ENCODE data around the gene HSD11B2.

HSD11B2 gene

DNA sequence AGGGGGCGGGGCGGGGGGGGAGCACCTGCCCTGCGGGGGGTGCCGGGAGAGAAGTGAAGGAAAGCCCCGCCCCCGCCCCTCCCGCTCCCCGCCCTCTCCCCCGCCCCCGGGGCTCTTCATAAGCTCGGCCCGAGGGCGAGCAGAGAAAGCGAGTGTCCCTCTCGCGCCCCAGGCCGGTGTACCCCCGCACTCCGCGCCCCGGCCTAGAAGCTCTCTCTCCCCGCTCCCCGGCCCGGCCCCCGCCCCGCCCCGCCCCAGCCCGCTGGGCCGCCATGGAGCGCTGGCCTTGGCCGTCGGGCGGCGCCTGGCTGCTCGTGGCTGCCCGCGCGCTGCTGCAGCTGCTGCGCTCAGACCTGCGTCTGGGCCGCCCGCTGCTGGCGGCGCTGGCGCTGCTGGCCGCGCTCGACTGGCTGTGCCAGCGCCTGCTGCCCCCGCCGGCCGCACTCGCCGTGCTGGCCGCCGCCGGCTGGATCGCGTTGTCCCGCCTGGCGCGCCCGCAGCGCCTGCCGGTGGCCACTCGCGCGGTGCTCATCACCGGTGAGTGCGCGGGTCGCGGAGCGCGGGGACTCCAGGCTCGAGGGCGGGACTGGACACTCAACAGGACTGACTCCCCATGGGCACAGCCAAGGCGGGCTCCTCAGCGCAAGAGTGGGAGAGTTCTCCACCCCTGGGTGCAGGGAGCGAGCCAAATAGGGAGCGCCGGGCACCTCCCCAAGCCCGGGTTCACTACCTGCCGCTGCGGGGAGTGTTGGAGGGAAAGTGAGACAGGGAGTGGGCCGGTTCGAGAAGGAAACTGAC is at the start of gene HSD11B2:
Gene HSD11B2 (plus strand): TSS at position 145 of the 798 bp plus-strand sequence. CDS start 128 bp downstream, at position 273.
- peak; percentile 52 for DNase-seq

DNA sequence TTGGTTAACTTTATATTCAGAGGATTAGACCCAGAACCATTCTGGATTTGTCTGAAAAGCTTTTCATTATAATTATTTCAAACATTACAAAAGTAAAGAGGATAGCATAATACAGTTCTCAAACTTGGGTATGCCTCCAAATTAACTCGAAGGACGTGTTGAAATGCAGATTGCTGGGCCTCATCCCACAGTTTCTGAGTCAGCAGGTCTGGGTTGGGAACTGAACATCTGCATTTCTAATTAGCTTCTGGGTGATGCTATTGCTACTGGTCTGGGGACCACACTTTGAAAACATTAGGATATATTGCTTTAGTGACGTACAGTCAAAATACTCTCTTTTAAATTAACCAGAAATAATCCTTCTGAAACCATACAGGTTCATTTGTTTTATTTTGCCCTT is 47.6 kb upstream of the HSD11B2 start:
- no peak for DNase-seq

DNA sequence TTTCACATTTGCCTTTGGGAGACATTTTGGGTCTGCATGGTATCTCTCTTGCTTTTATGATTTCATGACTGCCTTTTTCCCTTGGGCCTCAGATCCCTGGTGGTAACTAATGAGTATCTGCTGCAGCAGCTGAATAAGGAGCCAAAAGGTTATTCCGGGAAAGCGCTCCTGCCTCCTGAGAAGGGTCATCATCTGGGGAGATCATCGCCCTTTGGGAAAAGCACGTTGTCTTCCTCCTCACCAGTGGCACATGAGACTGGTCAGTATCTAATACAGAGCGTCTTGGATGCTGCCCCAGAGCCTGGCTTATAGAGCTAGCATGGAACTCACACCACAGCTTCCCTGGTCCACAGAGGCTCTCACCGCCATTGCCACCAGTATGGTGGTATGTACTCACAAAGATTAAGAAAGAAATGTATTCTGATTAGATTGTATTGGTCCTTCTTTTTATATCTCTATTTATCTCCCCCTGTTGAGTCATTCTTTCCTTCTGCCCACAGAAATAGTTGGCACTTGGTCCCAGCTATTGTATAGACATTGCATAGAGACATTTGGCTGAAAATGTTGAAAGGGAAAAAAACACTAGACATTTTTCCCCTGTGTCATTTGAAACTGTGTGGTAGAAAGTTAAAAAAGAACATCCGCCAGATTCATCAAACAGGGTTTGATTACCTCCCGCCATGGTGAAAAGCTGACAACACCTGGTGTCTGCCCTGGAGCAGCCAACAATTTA is 46.0 kb upstream of the HSD11B2 start:
- no peak for DNase-seq

DNA sequence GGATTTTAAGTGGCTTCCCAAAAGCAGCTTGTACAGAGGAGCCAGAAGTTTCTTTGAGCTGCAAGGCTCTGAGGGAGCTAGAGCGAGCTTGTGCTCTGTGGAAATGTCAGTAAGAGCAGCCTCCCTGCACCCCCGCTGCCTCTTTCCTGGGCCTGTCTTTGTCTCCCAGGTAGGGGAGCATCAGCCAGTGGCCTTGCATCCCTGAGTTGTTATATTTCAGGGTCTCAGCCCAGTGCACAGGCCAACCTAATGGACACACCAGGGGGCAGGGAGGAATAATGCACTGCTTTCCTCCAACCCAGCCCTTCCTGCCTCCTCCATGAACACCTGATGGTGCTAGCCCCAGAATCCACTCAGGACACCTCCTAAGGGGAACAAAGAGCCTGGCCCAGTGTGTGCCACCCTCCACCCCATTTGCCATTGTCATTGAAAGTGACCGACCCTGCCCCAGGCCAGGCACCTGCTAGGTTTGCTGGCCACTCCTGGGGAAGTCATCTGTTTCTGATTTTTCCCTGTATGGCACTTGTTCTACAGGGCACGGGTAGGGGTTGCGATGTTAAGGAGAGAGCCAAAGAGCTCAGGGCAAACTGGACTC is 44.0 kb upstream of the HSD11B2 start:
- DNase-seq, result no peak

DNA sequence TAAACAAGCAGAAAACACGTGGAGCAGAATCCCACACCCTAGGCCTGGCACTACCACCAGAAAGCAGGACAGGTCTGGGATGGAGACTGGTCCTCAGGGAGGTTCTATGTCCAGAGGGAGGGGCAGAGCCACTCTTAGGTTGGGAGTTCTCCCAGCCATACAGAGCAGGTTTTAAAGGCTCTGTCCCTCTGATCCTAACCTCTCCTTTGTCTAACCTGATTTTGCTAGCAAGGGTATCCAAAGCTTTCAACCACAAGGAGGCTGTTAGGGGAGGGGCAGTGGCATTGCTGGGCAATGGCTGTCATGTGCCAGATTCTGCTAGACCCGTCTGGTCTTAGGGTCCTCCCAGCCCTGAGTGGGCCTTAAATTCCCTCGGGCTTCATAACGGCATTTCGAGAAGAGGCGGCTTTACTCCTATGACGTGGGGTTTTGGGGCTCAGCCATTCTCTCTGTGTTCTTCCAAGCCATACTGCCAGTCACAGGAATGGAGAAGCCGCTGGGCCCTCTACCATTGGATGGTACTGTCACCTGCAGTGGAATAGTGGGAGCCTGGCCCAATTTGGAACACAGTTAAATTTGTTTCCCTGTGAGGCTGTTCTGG is 43.3 kb upstream of the HSD11B2 start:
- no peak for DNase-seq

DNA sequence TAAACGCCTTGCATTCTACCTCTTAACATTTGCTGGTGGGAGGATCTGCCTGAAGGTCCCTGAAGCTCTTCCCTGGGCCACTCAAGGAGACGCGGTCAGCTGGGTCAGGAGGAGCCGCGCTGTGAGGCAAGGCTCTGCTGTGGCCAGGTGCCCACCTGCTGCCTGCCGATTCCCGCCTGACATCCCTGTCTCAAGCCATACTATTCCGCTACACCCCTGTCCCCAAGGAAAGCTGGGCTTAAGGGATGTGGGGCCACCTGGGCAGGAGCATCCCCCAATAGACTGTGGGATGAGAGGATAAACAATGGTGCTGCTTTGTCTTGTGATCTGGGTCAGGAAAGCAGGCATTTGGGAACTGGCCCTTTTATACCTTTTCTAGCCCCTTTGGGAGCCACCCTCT is 42.7 kb upstream of the HSD11B2 start:
- DNase-seq, result no peak

DNA sequence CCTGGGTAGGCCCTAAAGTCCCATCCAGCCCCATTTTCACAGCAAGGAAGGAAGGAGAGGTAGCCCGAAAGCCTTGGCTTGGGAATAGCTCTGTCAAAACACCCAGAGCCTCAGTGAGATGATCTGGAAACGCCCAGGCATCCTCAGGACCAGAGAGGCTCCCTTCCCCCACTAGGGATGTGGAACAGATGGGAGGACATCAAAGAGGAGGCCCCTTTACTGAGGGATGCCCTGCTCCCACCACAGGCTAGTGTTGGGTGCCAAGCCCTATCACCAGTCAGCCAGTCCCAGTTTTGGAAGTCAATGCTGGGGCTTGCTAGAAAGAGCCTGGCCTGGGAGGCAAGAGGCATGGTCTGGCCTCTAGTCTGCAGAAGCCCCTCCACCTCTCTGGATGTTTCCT is 42.3 kb upstream of the HSD11B2 start:
- no peak for DNase-seq

DNA sequence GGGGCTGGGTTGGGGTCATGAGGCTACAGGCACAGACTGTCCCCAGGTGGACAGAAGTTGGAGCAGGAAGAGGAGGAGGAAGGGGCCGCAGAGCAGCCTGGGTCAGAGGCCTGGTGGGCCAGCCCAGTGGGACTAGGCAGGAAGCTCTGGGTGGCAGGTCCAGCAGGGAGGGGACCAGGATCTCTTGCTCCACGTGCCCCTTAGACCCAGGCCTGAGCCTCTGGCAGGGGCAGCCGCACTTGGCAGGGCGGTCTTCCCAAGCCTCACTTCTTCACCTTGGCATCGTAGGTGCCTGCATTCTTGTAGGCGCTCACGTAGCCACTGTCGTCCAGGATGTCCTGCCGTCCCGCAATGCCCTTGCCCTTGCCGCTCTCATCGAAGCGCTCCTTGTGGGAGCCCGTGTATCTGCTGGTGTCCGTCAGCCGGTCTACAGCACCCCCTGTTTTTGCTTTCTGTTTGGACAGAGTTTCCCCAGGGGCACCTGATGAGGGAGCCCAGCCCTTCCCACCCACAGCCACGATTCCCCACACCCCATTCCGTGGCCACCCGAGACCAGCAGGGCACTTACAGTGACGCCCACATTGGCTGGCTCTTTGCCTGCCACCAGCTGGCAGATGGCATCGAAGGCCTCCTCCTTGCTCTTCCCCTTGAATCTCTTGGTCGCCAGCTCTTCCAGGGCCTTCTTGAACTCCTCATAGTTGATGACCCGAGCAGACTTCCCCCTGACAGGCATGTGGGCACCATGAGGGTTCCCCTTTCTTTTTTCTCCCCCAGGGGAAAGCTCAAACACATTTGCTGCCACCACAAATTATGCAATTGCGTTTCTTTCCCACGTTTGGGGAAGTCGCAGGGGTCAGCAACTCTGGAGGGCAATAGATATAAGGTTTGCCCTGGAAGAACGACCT is 40.8 kb upstream of the HSD11B2 start:
- no peak for DNase-seq

DNA sequence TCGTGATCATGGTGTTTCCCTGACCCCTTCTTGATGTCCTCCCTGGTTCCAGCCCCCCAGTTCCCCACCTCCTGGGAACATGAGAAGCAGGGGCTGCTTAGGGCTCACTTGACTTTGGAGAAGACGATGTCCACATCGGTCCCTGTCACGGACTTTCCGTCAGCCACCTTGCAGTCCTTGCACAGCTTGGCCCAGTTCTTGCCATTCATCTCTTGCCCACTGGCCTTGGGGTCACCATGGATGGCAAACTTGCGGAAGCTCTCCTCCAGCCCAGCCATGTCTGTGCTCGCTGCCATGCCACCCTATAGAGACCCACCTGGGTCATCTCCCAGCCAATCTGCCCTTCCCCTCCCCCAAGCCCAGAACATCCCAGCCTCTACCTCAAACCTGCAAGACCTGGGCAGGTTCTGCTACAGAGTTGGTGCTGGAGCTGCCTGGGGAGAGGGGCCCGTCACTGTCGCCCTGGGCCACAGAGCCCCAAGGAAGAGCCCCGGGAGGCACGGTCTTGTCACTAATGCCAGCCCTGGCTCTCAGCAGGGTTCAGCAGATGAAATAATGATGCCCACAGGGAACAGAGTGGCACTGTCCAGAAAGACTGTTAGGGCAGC is 40.0 kb upstream of the HSD11B2 start:
- DNase-seq, result no peak

DNA sequence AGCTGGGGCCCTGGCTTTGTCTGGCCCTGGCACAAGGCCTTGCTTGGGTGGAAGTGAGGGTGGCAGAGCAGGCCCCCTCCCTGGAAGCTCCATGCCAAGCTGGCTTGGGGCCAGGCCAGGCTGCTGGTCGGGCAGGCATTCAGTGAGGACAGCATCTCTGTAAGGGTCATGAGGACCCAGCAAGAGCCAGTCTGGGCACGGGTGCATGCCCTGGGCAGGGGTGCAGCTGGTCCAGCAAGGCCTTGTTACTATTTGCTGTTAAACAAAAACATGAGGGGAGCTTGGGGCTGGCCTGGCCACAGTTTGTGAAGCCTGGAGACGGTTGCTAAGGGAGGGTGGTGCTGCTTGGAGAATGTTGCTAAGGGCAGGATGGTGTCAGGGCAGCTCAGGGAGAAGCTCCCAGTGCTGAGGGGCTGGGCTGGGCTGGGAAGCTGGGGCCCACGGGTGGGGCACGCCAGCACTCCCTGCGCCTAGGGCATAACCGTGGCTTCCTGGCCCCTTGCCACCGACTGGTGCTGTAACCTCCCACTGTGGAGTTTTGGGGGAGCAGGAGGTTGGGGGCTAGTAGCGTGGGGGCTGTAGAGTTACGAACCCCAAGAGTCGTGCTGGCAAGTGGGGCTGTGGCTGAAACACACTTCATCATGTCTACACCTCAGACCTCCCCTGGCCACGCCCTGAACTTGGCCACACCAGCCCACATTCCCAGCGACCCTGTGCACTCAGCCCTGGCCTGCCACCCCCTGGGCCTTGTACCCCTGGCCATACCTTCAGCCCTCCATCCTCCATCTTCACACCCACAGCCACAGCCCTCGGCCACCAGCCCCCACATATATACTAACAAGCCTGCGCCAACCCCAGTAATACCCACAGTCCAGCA is 39.3 kb upstream of the HSD11B2 start:
- no peak for DNase-seq

DNA sequence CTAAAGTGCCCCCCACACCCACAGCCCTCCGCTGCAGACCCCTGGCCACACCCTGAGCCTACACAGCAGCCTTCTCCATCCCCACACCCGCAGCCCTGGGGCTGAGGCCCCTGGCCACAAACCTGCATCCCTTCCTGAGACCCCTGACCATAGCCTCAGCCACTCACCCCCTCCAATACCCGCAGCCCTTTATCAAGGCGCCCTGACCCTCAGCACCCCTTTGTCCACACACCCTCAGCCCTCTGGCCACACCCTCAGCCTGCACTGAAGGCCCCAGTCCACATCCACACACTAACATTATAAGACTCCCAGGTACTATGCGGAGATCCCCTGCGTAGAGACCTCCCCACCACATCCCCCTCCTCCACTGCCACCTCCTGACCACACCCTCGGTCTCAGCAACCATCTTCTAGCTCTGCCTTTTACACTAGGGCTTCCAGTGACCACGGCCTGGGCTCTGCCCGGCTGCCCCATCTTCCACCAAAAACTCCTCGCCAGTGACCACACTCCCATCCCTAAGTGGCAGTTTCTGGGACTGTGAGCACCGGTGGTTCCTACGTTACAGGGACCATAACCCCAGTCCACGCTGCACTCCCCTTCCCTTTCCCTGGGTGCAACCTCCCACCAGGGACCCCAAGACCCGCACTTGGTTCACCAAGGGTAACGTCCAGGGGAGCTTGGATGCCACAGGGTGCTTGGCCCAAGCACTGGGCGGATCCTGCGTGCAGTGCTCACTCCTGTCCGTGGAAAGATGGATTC is 38.4 kb upstream of the HSD11B2 start:
- DNase-seq, result no peak

DNA sequence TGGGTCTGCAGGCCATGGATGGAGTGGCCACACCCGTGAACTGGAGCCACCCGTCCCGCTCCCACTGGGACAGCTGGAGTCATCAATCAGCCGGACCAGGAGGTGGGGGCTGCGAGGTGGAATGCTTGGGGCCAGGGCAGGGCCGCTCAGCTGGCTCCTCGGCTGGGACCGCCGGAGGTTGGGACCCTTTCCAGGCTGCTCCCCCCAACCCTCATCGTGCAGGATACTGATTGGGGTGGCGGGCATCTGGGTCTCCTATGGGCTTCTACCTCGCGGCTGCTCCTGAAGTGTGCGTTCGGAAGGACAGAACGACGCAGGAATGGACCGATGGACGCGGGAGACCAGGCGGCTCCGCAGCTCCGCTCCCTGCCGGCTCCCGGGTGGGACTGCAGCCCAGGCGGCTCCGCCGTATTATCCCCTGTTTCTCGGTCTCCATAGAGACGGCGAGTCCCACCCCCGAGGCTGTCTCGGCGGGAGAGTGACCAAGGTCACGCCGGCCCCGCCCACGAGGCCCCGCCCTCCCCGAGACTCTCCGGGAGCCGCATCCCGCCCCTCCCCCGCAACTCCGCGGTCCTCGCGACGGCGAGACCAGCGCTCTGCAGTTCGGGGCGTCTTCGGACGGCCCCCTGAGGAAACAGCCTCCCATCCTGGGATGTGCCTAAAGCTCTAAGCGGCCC is 37.7 kb upstream of the HSD11B2 start, which contains the start of gene TPPP3:
Gene TPPP3 (minus strand): TSS at position 388 of the 677 bp plus-strand sequence. CDS start 2,387 bp downstream, outside the sequence.
- DNase-seq, result peak; percentile 43

DNA sequence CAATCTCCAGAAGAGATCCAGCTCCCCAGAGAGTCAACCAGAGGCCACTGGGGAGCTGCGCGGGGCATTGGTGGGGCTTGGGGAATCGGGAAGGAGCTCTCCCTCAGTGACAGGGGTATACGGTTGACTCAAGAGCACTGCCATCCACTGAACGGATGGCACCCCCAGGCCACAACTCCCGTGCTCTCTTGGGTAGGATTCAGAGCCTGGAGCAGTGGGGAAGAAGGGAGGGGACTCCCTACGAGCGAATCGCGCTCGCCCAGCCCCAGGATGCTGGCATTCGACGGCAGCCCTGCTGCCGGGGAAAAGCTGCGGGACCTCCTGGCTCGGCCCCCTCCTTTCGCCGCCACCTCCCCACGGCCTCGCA is 37.1 kb upstream of the HSD11B2 start:
- DNase-seq, result no peak

DNA sequence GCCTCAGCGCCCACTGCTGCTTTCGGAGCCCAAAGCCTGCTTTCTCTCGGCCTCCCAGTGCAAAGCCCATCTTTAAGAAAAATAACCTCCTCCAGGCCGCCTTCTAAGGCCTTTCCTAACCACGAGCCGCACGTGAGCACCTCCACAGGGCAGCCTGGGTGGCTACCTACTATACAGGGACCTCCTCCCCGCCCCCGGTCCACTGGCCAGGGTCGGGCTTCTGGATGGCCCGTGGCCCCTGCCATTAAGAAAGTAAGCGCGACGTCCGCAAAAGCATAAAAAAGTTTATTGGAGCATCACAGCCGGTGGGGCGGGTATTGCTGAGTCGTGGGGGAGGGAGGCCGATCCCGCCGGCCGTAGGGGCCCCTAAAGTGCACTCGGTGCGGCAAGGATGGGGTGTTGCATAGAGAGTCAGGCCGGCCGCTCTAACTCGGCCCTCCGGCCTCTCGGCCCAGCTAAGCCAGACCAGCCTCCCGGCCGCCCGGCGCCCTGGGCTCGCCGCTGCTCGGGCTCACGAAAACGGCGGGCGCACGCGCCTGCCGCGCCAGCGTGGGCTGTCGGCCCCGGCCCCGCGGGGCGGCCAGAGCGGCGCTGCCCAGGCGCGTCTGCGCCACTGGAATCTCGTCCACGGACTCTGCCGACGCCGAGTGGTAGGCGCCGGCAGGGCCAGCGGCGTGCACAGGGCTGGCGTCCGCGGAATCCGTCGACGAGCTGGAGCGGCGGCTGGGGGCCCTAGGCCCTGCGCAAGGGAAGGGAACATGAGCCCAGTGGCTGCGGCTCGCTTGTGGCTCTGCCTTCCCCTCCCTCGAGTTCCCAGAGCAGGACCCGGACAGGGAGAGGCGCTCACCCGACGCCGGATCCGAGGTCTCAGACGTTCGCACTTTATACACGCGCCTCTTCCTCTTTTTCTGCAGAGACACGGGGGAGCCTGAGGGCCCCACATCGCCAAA is 36.5 kb upstream of the HSD11B2 start:
- DNase-seq, result no peak

DNA sequence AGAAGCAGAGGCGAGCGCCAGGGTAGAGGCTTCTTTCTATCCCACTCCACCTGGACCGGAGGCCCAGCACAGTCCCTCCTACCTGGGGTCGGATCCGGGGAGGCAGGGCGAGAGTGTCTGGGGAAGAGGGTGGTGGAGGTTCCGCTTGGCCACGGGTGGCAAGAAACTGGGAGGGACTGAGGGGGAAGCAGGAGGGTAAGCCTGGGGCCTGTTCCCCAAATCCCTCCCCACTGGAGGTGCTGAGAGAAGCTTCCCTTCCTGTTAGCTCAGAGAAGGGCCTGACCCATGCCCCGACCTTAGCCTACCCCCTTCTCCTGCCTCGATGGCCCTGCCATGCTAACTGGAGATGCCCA is 35.8 kb upstream of the HSD11B2 start:
- DNase-seq, result no peak

DNA sequence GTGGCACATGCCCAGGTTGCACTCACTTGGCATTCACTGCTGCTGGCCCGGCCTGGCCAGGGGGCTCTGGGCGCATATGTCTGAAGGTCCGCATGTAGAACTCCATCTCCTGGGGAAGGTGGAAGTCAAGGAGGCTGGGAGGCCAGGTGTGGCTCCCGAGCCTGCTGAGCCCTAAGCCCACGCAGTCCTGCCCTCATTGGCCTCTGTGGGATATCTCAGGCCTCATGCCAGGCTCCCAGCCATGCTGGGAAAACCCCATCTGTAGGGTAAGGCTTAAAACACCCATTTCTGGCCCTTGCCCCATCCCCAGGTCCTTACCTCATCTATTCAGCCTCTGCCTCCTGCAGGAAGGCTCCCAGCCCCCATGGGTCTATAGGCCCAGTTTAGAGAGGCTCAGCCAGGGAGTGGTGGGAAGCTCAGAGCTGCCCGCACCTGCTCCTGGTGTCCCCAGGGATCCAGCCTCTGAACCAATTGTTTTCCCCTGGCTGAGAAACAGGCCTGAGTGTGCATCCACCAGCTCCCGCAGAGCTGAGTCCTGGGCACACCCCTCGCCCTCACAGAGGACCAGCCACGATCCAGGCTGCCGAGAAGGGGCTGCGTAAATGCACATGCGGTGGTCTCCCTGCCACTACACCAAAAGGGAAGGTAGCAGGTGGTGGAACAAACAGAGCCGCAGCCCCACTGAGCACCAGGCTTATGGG is 35.3 kb upstream of the HSD11B2 start:
- DNase-seq, result no peak

DNA sequence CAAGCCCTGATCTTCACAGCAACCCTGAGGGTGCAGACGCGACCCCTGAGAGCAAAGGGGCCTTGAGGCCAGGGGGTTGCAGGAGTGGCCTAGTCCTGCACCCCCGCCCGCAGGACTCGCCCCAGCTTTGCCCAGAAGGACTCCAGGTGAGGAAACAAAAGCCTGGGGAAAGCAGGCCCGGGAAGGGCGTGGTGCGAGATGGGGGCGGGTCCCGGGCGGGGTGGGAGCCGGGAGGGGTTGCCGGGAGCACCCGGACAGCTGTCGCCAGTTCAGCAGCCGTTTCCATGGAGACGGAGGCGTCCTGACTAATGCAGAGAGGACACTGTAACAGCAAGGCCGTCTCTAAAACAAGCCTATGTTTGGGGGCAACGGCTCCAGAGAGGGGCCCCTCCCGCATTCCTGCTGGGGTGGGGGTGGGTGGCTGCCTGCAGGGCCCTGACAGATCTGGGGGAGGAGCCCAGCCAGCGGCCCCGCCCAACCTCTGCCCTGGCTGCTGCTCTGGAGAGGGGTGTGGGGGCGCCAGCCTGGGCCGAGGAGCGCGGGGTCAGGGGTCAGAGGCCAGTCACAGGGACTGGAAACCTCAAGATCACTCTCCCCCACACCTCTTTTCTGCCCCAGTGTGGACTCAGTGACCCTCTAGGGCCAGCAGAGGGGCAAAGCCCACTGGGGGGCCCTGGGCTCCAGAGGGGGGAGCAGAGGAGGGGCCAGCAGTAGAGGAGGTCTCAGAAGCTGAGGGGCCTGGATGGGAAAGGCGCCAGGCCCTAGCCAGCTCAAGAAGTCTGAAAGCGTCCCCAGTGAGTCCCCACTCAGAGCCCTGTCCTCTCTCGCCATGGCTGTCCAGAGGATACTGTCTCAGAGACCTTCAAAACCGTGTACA is 34.5 kb upstream of the HSD11B2 start:
- no peak for DNase-seq

Measured in CD4-positive, alpha-beta T cell treated with Interleukin-17A for 4 hours (primary cell).